Measurements from ENCODE around the gene COL20A1. TPM values are rescaled to one million over a fixed set of nuclear protein-coding genes. Genes with fewer than 3 reads are reported as not detected.
A peak's percentile ranks its signal among the peaks of the same experiment; 100 is the strongest.
"Not testable (repeated sequence)": the region's sequence is repeated elsewhere in the genome, so short reads cannot be mapped to it uniquely, and the experiment has no call there.

The COL20A1 gene
- total RNA-seq, 4 donors from 2014 or later: 0.97 to 1.2 TPM; not detected in 2

DNA sequence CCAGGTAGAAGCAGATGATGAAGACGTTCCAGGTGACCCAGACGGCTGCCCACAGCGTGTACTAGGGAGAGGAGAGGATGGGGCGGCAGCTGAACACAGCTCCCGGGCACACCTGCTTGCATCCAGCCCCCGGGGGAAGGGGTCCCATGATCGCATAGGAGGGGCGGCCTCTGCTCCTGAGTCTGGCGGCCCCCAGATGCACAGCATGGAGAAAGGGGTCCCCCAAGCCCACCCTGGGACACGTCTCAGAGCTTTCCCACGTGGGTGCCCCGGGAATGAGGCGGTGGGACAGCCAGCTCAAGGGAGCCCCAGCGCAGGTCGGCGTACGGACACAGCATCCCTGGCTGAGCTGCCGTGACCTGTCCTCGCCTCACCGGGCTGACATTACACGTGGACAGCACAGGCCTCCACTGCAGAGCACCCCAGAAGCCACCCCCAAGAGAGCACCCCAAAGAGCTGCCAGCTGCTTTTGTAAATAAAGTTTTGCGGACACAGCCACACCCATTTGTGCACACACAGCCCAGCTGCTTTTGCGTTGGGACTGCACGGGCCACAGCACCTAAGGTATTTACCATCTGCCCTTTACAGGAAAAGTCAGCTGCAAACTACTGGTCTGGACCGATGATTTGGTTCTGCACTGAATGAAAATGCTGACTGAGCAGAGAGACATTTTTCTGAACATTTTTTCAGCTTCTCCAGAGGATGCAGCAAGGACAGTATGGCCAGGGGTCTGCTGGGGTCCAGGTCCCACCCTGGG lies 44.0 kb upstream of the COL20A1 start:
- H3K9me3 ChIP-seq: no peaks in the 10 kb centered on the region
- intact Hi-C loops (cut with DNase I; ENCODE audit: low total_unique reads): no loop called here
- TF ChIP-seq, protein P1, sequence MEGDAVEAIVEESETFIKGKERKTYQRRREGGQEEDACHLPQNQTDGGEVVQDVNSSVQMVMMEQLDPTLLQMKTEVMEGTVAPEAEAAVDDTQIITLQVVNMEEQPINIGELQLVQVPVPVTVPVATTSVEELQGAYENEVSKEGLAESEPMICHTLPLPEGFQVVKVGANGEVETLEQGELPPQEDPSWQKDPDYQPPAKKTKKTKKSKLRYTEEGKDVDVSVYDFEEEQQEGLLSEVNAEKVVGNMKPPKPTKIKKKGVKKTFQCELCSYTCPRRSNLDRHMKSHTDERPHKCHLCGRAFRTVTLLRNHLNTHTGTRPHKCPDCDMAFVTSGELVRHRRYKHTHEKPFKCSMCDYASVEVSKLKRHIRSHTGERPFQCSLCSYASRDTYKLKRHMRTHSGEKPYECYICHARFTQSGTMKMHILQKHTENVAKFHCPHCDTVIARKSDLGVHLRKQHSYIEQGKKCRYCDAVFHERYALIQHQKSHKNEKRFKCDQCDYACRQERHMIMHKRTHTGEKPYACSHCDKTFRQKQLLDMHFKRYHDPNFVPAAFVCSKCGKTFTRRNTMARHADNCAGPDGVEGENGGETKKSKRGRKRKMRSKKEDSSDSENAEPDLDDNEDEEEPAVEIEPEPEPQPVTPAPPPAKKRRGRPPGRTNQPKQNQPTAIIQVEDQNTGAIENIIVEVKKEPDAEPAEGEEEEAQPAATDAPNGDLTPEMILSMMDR (IDR thresholded peaks at IDR 0.05): no peak
- no peak for TF ChIP-seq POLR2A (IDR thresholded peaks at IDR 0.05)
- H3K4me3 ChIP-seq: no peak overlapping the region
- no peak for DNase-seq
- H3K27me3 ChIP-seq: peaks cover 3 to 12% of the 10 kb centered on the region in 2 donors
- no peak overlapping the region for H3K27ac ChIP-seq
- H3K36me3 ChIP-seq: no peaks in the 10 kb centered on the region
- H3K4me1 ChIP-seq: peaks cover 0 to 11% of the 10 kb centered on the region in 2 donors

DNA sequence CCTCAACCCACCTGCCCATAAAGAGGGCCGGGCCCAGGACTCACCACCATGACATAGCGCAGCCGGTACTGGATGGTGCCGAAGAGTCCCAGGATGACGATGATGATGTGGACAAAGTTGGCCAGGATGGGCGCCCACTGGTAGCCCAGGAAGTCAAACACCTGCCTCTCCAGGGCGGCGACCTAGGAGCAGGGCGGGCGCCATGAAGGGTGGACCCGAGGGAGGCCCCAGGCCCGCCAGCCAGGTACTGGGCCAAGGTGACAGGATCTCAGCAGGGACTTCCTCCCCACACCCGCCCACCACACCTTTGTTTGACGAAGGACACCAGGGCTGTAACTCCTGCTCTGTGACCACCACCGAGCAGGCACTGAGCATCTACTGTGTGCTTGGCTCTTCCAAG lies 43.1 kb upstream of the COL20A1 start:
- H3K27me3 ChIP-seq: peaks cover 5 to 16% of the 10 kb centered on the region in 2 donors
- intact Hi-C loops (cut with DNase I; ENCODE audit: low total_unique reads): no loop called here
- peaks cover 0 to 18% of the 10 kb centered on the region in 2 donors for H3K4me1 ChIP-seq
- TF ChIP-seq, protein P1 (IDR thresholded peaks at IDR 0.05): no peak
- no peak for TF ChIP-seq POLR2A (IDR thresholded peaks at IDR 0.05)
- H3K36me3 ChIP-seq: no peaks in the 10 kb centered on the region
- DNase-seq: no peak
- no peak overlapping the region for H3K4me3 ChIP-seq
- no peak overlapping the region for H3K27ac ChIP-seq
- no peaks in the 10 kb centered on the region for H3K9me3 ChIP-seq

DNA sequence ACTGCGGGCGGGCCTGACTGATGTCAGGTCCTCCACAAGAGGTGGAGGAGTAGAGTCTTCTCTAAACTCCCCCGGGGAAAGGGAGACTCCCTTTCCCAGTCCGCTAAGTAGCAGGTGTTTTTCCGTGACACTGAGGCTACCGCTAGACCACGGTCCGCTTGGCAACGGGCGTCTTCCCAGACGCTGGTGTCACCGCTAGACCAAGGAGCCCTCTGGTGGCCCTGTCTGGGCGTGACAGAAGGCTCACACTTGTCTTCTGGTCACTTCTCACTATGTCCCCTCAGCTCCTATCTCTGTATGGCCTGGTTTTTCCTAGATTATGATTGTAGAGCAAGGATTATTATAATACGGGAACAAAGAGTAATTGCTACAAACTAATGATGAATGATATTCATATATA lies 41.6 kb upstream of the COL20A1 start:
- Histone ChIP-seq H3K4me1 (peaks cover 0 to 18% of the 10 kb centered on the region in 2 donors), H3K27me3 (peaks cover 5 to 24% of the 10 kb centered on the region in 2 donors)
- DNase-seq; H3K4me3 ChIP-seq; H3K36me3 ChIP-seq; H3K27ac ChIP-seq; intact Hi-C loops (cut with DNase I; ENCODE audit: low total_unique reads); H3K9me3 ChIP-seq: not testable (repeated sequence)

DNA sequence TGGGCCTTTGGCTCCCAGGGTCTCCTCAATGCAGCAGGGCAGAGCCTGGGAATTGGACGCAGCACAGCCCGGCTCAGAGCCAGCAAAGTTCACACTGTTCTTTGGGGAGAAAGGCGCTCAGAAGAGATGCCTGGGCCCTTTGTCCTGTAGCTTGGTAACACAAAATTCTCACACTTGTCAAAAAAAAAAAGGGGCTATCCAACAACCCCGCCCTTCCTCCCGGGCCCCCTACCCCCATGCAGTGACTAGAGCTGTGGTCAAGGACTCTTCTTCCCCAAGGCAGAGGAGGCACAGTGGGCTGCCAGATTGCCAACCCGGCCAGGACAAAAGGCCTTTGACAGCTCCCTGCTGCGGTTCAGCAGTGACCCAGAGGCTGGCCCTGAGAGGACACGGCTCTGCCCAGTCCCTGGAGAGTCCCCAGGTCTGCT lies 40.7 kb upstream of the COL20A1 start:
- H3K27me3 ChIP-seq: peaks cover 5 to 27% of the 10 kb centered on the region in 2 donors
- H3K4me3 ChIP-seq: no peak overlapping the region
- no peak overlapping the region for H3K27ac ChIP-seq
- TF ChIP-seq, protein P1 (IDR thresholded peaks at IDR 0.05): no peak
- no peak for TF ChIP-seq POLR2A (IDR thresholded peaks at IDR 0.05)
- no peak for DNase-seq
- no peaks in the 10 kb centered on the region for H3K36me3 ChIP-seq
- intact Hi-C loops (cut with DNase I; ENCODE audit: low total_unique reads): no loop called here
- H3K4me1 ChIP-seq: peaks cover 0 to 18% of the 10 kb centered on the region in 2 donors
- no peaks in the 10 kb centered on the region for H3K9me3 ChIP-seq

DNA sequence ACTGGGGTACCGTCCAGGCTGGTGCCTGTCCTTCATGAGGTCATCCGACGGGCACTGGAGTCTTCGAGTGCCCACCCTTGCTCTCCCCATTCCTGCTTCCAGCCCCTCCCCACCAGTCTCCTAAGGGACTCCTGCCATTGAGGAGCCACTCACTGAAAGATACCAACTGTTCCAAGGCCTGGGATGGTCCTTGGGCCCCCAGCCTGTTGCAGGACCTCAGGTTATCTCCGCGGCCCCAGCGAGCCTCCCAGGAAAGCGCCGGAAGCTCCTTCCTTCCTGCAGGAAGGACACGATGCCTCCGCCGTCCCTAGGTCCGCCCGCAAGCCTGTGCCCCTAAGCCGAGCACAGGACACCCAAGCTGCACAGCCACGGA lies 39.9 kb upstream of the COL20A1 start:
- no peak for TF ChIP-seq POLR2A (IDR thresholded peaks at IDR 0.05)
- TF ChIP-seq, protein P1 (IDR thresholded peaks at IDR 0.05): no peak
- H3K9me3 ChIP-seq: no peaks in the 10 kb centered on the region
- H3K27me3 ChIP-seq: peaks cover 5 to 27% of the 10 kb centered on the region in 2 donors
- intact Hi-C loops (cut with DNase I; ENCODE audit: low total_unique reads): no loop called here
- peaks cover 0 to 18% of the 10 kb centered on the region in 2 donors for H3K4me1 ChIP-seq
- H3K36me3 ChIP-seq: no peaks in the 10 kb centered on the region
- H3K27ac ChIP-seq: no peak overlapping the region
- H3K4me3 ChIP-seq: peak overlapping the region in 1 of 2 donors; percentile 11
- no peak for DNase-seq

Data from uterus (tissue), 4 donors.